Cardiac fibroblast (primary cell): Measurements from ENCODE around the gene EMILIN1.
"Not testable (repeated sequence)": the region's sequence is repeated elsewhere in the genome, so short reads cannot be mapped to it uniquely, and the experiment has no call there.

Experiments
- DNase-seq, 2 donors: peaks; one replicate each; pipeline versions ENCODE4 v3.0.0 to v3.0.0-alpha.2; 2010; ENCODE audit warnings: low read depth in 2 of 2
- H3K4me3 ChIP-seq, 2 donors: replicated peaks in 1 of 2; 1 replicate in 1 of 2; 2 replicates in 1 of 2; pipeline ENCODE4 v1.5.1; 2011; ENCODE audit warnings: low read depth in 2 of 2, low read length in 2 of 2, mild to moderate bottlenecking in 2 of 2, moderate library complexity in 1 of 2
- TF ChIP-seq, protein P1 (sequence below): IDR thresholded peaks from one replicate; pipeline ENCODE4 v1.5.1; 2011; ENCODE audit warnings: low read depth, mild to moderate bottlenecking, low read length, inconsistent platforms

EMILIN1 gene

DNA sequence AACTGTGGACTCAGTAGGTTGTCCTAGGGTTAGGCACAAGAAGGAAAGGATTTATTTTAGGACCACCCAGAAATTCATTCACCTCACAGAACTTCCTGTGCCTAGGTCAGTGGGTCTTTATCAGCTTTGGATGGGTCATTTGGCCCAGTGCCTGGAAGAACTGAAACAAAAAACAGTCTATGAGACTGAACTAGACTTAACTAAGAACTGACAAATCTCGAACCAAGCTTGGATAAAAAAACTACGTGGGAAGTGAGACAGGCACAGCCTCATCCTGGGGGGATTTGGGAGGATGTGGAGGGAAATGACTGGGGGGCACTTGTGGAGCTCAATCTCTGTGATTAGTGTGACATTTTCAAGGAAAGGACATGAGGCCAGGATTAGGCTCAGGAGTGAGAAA is 4.6 kb upstream of the EMILIN1 start:
- DNase-seq = peak in 1 of 2 donors; percentile 36

DNA sequence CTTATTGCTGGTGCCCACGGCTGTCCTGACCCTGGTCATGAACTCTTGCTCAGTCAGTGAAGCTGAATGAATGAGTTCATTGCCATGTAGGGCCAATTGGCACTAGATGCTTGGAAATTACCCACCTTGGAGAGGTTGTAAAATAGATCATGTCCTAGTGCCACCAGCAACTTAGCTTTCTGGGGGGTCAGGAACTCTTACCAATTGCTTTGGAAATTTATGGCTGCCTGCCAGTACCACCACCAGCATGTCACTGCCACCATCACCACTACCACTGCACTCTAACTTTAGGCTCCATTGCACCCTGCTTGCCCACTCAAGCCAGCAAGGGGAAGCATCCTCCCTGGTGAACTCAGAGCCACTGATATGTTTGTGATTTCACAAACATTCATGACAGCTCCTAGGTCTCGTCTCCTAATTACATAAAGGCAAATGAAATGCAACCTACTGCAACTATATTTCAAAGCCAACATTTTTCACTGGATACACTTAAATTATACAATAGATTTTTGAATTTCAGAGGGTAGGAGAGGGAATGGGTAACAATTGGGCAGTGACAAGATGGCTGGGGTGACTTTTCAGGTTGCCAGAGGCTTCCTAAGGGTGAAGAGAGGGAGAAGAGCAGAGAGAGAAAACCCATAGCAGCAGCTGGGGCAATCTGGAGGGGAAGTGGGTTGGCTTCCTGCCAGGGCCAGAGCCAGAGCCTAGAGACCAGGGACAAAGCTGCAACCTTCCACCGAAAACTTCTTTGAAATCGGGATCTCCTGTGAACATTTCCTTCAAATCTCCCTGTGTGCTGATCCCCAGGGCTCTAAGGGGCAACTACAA is 3.5 kb upstream of the EMILIN1 start:
- peak; percentile 48 to 69 for DNase-seq
- no peak overlapping the region for H3K4me3 ChIP-seq
- TF ChIP-seq, protein P1, sequence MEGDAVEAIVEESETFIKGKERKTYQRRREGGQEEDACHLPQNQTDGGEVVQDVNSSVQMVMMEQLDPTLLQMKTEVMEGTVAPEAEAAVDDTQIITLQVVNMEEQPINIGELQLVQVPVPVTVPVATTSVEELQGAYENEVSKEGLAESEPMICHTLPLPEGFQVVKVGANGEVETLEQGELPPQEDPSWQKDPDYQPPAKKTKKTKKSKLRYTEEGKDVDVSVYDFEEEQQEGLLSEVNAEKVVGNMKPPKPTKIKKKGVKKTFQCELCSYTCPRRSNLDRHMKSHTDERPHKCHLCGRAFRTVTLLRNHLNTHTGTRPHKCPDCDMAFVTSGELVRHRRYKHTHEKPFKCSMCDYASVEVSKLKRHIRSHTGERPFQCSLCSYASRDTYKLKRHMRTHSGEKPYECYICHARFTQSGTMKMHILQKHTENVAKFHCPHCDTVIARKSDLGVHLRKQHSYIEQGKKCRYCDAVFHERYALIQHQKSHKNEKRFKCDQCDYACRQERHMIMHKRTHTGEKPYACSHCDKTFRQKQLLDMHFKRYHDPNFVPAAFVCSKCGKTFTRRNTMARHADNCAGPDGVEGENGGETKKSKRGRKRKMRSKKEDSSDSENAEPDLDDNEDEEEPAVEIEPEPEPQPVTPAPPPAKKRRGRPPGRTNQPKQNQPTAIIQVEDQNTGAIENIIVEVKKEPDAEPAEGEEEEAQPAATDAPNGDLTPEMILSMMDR = no peak

More for the DNA sequence above, 4.6 kb upstream of the EMILIN1 start:
- H3K4me3 ChIP-seq = no peak overlapping the region
- TF ChIP-seq, protein P1 = no peak

DNA sequence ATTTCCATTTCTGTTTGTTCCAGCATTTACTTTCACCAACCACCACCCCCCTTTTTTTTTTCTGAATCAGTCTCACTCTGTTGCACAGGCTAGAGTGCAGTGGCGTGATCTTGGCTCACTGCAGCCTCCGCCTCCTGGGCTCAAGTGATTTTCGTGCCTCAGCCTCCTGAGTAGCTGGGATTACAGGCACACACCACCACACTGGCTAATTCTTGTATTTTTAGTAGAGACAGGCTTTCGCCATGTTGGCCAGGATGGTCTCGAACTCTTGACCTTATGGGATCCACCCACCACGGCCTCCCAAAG is 2.9 kb upstream of the EMILIN1 start:
- H3K4me3 ChIP-seq, DNase-seq: not testable (repeated sequence)

- no peak overlapping the region for H3K4me3 ChIP-seq
- no peak for DNase-seq
- TF ChIP-seq, protein P1 = no peak
Observed at GRCh38 chr2:27076323-27076722, 2.1 kb upstream of the EMILIN1 start.

- no peak for DNase-seq
- TF ChIP-seq, protein P1 = no peak
- no peak overlapping the region for H3K4me3 ChIP-seq
Observed at GRCh38 chr2:27077231-27077630, 1.2 kb upstream of the EMILIN1 start.

GRCh38 chr2:27079233-27080139 is 1.1 kb downstream of the EMILIN1 start:
- peak overlapping the region; percentile 72 to 93 for H3K4me3 ChIP-seq

DNA sequence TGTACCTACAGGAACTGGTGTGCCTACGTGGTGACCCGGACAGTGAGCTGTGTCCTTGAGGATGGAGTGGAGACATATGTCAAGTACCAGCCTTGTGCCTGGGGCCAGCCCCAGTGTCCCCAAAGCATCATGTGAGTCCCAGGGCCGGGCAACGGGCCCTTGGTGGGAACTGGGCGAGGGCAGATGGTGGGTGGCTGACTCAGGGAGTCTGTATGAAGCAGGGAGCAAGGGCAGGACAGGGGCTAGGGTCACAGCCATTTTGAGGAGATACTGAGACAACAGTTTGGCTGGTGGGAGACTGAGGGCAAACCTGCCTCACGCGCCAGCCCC is 1.7 kb downstream of the EMILIN1 start:
- no peak for DNase-seq
- H3K4me3 ChIP-seq = peak overlapping the region; percentile 72 to 93
- TF ChIP-seq, protein P1 = no peak

More at GRCh38 chr2:27079233-27080139, 1.1 kb downstream of the EMILIN1 start:
- TF ChIP-seq, protein P1 = no peak
- DNase-seq = no peak
